CD14-positive monocyte (primary cell): ENCODE measurements around the gene CRB2. TPM values are rescaled to one million over a fixed set of nuclear protein-coding genes. Genes with fewer than 3 reads are reported as not detected.

Experiments
- DNase-seq, 3 donors: peaks; one replicate each; pipeline ENCODE4 v3.0.0-alpha.2; 2011 to 2022
- H2AFZ ChIP-seq: 2 replicates; pipeline ENCODE4 v1.6.0; 2012; ENCODE audit warnings: mild to moderate bottlenecking, low read depth, low read length, inconsistent platforms; ENCODE audit not compliant: insufficient read depth, poor library complexity, severe bottlenecking
- H3K27ac ChIP-seq, 2 donors: 1 replicate in 1 of 2; 2 replicates in 1 of 2; pipeline ENCODE4 v1.5.1; 2012 to 2013; ENCODE audit warnings: low read length in 2 of 2, control low read depth in 1 of 2, inconsistent platforms in 1 of 2, low read depth in 1 of 2, mild to moderate bottlenecking in 1 of 2
- H3K27me3 ChIP-seq, 2 donors: one replicate each; pipeline versions ENCODE4 v1.6.0 to v1.6.1; 2011 to 2013; ENCODE audit warnings: low read length in 2 of 2; ENCODE audit not compliant: control insufficient read depth in 2 of 2, insufficient read depth in 2 of 2
- H3K36me3 ChIP-seq, 2 donors: replicated peaks in 1 of 2; 1 replicate in 1 of 2; 2 replicates in 1 of 2; pipeline versions ENCODE4 v1.5.1 to v1.6.1; 2012 to 2013; ENCODE audit warnings: low read length in 2 of 2, control low read depth in 1 of 2, inconsistent platforms in 1 of 2, mild to moderate bottlenecking in 1 of 2; ENCODE audit not compliant: insufficient read depth in 2 of 2, control insufficient read depth in 1 of 2
- H3K4me1 ChIP-seq, 2 donors: 1 replicate in 1 of 2; 2 replicates in 1 of 2; pipeline versions ENCODE4 v1.5.1 to v1.6.1; 2012 to 2013; ENCODE audit warnings: low read length in 2 of 2, control low read depth in 1 of 2, inconsistent platforms in 1 of 2, mild to moderate bottlenecking in 1 of 2, moderate library complexity in 1 of 2; ENCODE audit not compliant: insufficient read depth in 2 of 2, control insufficient read depth in 1 of 2
- H3K4me2 ChIP-seq: replicated peaks from 2 replicates; pipeline ENCODE3; 2012; ENCODE audit warnings: low read length, moderate library complexity, mild to moderate bottlenecking; ENCODE audit not compliant: poor library complexity, severe bottlenecking; ENCODE audit errors: extremely low read depth
- H3K4me3 ChIP-seq, 3 experiments: fragments of 200-600 bp in 1 of 3; sonication (generic) in 1 of 3; replicated peaks in 1 of 3; 1 replicate in 2 of 3; 2 replicates in 1 of 3; pipeline ENCODE4 v1.5.1; 2011 to 2013; ENCODE audit warnings: low read length in 3 of 3, mild to moderate bottlenecking in 3 of 3, control low read depth in 2 of 3, low read depth in 2 of 3, inconsistent platforms in 1 of 3, moderate library complexity in 1 of 3
- H3K79me2 ChIP-seq: 2 replicates; pipeline ENCODE4 v1.6.0; 2012; ENCODE audit warnings: mild to moderate bottlenecking, control low read depth, inconsistent platforms, low read length, moderate library complexity; ENCODE audit not compliant: insufficient read depth
- H3K9ac ChIP-seq: 2 replicates; pipeline ENCODE4 v1.6.0; 2017; ENCODE audit warnings: low read length, mild to moderate bottlenecking; ENCODE audit not compliant: insufficient read depth, poor library complexity, severe bottlenecking
- H3K9me3 ChIP-seq, 2 donors: replicated peaks in 1 of 2; 1 replicate in 1 of 2; 2 replicates in 1 of 2; pipeline versions ENCODE4 v1.5.1 to v1.6.1; 2012 to 2013; ENCODE audit warnings: low read length in 2 of 2, control low read depth in 1 of 2; ENCODE audit not compliant: control insufficient read depth in 1 of 2, insufficient read depth in 1 of 2
- H4K20me1 ChIP-seq: 2 replicates; pipeline ENCODE4 v1.6.0; 2012; ENCODE audit warnings: mild to moderate bottlenecking, low read length, control low read depth, moderate library complexity; ENCODE audit not compliant: insufficient read depth
- H3K27ac Mint-ChIP-seq, 7 donors: one replicate each; pipeline ENCODE4 v1.8.0; 2020; ENCODE audit warnings: mild to moderate bottlenecking in 7 of 7, mixed read lengths in 7 of 7, moderate library complexity in 6 of 7, inconsistent platforms in 2 of 7
- H3K27me3 Mint-ChIP-seq, 3 donors: one replicate each; pipeline ENCODE4 v1.8.0; 2021 to 2022; ENCODE audit warnings: low read depth in 3 of 3, mild to moderate bottlenecking in 3 of 3, mixed read lengths in 3 of 3, moderate library complexity in 3 of 3, inconsistent platforms in 1 of 3
- H3K36me3 Mint-ChIP-seq, 2 donors: one replicate each; pipeline ENCODE4 v1.8.0; 2020; ENCODE audit warnings: mixed read lengths in 2 of 2, inconsistent platforms in 1 of 2, mild to moderate bottlenecking in 1 of 2
- H3K4me1 Mint-ChIP-seq: one replicate; pipeline ENCODE4 v1.8.0; 2020; ENCODE audit warnings: mild to moderate bottlenecking, mixed read lengths
- H3K4me3 Mint-ChIP-seq, 2 donors: one replicate each; pipeline ENCODE4 v1.8.0; 2020; ENCODE audit warnings: mild to moderate bottlenecking in 2 of 2, mixed read lengths in 2 of 2, moderate library complexity in 1 of 2
- H3K9me3 Mint-ChIP-seq, 7 donors: one replicate each; pipeline ENCODE4 v1.8.0; 2020 to 2022; ENCODE audit warnings: mixed read lengths in 7 of 7, mild to moderate bottlenecking in 6 of 7, moderate library complexity in 6 of 7, inconsistent platforms in 2 of 7
- WGBS: methylation state at CpG from one replicate; pipeline ENCODE4 v1.1.5; 2013; ENCODE audit warnings: missing lambda C conversion rate; ENCODE audit not compliant: insufficient coverage; 5-methylcytosine and 5-hydroxymethylcytosine counted together
- intact Hi-C, 2 donors: fragments of 100-400 bp; cut with micrococcal nuclease; formaldehyde crosslinking; loops; one replicate each; pipeline versions ENCODE4 v1.15.0 to v1.15.1; 2023
- polyA plus RNA-seq, 3 donors: library from polyadenylated mRNA; depleted of rRNA in 1 of 3; unstranded in 2 of 3; stranded (reverse) in 1 of 3; fragments of 300-500 nt in 2 of 3; fragments of >200 nt in 1 of 3; fragmentation: Illumina TruSeq in 2 of 3; gene quantifications; 1 replicate in 2 of 3; 2 replicates in 1 of 3; pipeline ENCODE4 v1.2.3, GENCODE V29; 2012 to 2021
- TF ChIP-seq, protein P1 (sequence below): fragments of 200-600 bp; IDR thresholded peaks from one replicate; pipeline ENCODE4 v1.8.0; 2022; ENCODE audit warnings: antibody characterized with exemption, mild to moderate bottlenecking

CRB2 gene
- polyA plus RNA-seq, 3 donors, result not detected

GRCh38 chr9:123359106-123359505, 3.1 kb downstream of the CRB2 start:
- H3K79me2 ChIP-seq, result no peaks in the 10 kb centered on the region
- Mint-ChIP-seq H3K27ac (no peak overlapping the region), H3K4me1 (peaks cover 3% of the 10 kb centered on the region), H3K27me3 (peaks cover 7 to 12% (median 8%) of the 10 kb centered on the region in 3 donors), H3K9me3 (peaks cover 0 to 2% (median 0%) of the 10 kb centered on the region in 7 donors), H3K4me3 (no peak overlapping the region), H3K36me3 (no peaks in the 10 kb centered on the region)
- no peaks in the 10 kb centered on the region for H4K20me1 ChIP-seq
- H3K4me1 ChIP-seq, result peaks cover 0 to under 1% of the 10 kb centered on the region in 2 donors
- no peak overlapping the region for H3K4me2 ChIP-seq
- H3K9me3 ChIP-seq, result no peaks in the 10 kb centered on the region
- H2AFZ ChIP-seq, result no peak overlapping the region
- H3K36me3 ChIP-seq, result no peaks in the 10 kb centered on the region
- TF ChIP-seq, protein P1, sequence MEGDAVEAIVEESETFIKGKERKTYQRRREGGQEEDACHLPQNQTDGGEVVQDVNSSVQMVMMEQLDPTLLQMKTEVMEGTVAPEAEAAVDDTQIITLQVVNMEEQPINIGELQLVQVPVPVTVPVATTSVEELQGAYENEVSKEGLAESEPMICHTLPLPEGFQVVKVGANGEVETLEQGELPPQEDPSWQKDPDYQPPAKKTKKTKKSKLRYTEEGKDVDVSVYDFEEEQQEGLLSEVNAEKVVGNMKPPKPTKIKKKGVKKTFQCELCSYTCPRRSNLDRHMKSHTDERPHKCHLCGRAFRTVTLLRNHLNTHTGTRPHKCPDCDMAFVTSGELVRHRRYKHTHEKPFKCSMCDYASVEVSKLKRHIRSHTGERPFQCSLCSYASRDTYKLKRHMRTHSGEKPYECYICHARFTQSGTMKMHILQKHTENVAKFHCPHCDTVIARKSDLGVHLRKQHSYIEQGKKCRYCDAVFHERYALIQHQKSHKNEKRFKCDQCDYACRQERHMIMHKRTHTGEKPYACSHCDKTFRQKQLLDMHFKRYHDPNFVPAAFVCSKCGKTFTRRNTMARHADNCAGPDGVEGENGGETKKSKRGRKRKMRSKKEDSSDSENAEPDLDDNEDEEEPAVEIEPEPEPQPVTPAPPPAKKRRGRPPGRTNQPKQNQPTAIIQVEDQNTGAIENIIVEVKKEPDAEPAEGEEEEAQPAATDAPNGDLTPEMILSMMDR, result no peak
- H3K27ac ChIP-seq, result no peak overlapping the region
- no peak overlapping the region for H3K9ac ChIP-seq
- intact Hi-C loops, result no loop called here
- H3K4me3 ChIP-seq, result no peak overlapping the region
- DNase-seq, result no peak
- no CpG with 5 or more reads among the region's 2 CpGs for WGBS
- H3K27me3 ChIP-seq, result no peaks in the 10 kb centered on the region

DNA sequence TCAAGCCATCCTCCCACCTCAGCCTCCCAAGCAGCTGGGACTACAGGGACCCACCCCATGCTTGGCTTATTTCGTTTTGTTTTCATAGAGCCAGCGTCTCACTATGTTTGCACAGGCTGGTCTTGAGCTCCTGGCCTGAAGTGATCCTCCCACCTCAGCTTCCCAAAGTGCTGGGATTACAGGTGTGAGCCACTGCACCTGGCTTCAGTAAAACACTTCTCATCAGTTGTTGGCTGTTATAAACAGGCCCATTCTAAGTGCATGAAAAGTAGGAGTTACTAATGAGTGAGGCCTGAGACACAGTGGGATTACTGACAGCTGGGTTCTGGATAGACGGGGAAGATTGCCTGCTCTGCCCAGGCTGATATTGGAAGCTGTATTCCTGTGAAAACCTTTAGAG, 3.5 kb downstream of the CRB2 start:
- Histone ChIP-seq H2AFZ (no peak overlapping the region), H3K27me3 (no peaks in the 10 kb centered on the region), H3K36me3 (no peaks in the 10 kb centered on the region), H3K27ac (no peak overlapping the region), H3K79me2 (no peaks in the 10 kb centered on the region), H3K4me1 (no peaks in the 10 kb centered on the region), H3K4me3 (no peak overlapping the region), H3K4me2 (no peak overlapping the region), H3K9ac (no peak overlapping the region), H4K20me1 (no peaks in the 10 kb centered on the region), H3K9me3 (no peaks in the 10 kb centered on the region)
- Mint-ChIP-seq H3K27ac (no peak overlapping the region), H3K36me3 (no peaks in the 10 kb centered on the region), H3K4me3 (no peak overlapping the region), H3K27me3 (peaks cover 7 to 11% (median 8%) of the 10 kb centered on the region in 3 donors), H3K9me3 (peaks cover 0 to 2% (median 0%) of the 10 kb centered on the region in 7 donors), H3K4me1 (no peaks in the 10 kb centered on the region)
- 60% methylated on average over 3 of the region's 3 CpGs for WGBS
- TF ChIP-seq, protein P1, result no peak
- DNase-seq, result no peak
- intact Hi-C loops, result no loop called here
